Heart right ventricle (tissue), 16 donors: Measurements from ENCODE around the gene KDM3A. TPM values are rescaled to one million over a fixed set of nuclear protein-coding genes. Genes with fewer than 3 reads are reported as not detected.
A peak's percentile ranks its signal among the peaks of the same experiment; 100 is the strongest.

Experiments used
- ATAC-seq, 8 donors: fragments of 200-7000 bp; cut with Tn5 transposase; one replicate each; pipeline ENCODE4 v1.9.1; 2020; ENCODE audit warnings: mild to moderate bottlenecking in 8 of 8, moderate library complexity in 8 of 8, moderate number of reproducible peaks in 1 of 8
- DNase-seq, 2 donors: peaks; one replicate each; pipeline ENCODE4 v3.0.0-alpha.2; 2020
- H3K27ac ChIP-seq, 10 donors: fragments of 200-600 bp; sonication (generic) in 2 of 10; one replicate each; pipeline versions ENCODE4 v1.5.0 to v1.8.0; 2020 to 2022; ENCODE audit warnings: mild to moderate bottlenecking in 3 of 10
- H3K27me3 ChIP-seq, 7 donors: fragments of 200-600 bp; one replicate each; pipeline ENCODE4 v1.8.0; 2021 to 2022; ENCODE audit warnings: mild to moderate bottlenecking in 2 of 7
- H3K36me3 ChIP-seq, 9 donors: fragments of 200-600 bp; sonication (generic) in 1 of 9; one replicate each; pipeline versions ENCODE4 v1.5.0 to v1.8.0; 2020 to 2022; ENCODE audit warnings: mild to moderate bottlenecking in 2 of 9
- H3K4me1 ChIP-seq, 9 donors: fragments of 200-600 bp; sonication (generic) in 1 of 9; one replicate each; pipeline versions ENCODE4 v1.5.0 to v1.8.0; 2020 to 2022; ENCODE audit warnings: mild to moderate bottlenecking in 4 of 9
- H3K4me3 ChIP-seq, 10 donors: fragments of 200-600 bp; sonication (generic) in 2 of 10; one replicate each; pipeline versions ENCODE4 v1.5.0 to v1.8.0; 2020 to 2022; ENCODE audit warnings: mild to moderate bottlenecking in 7 of 10, moderate library complexity in 2 of 10
- H3K9me3 ChIP-seq, 11 donors: fragments of 200-600 bp in 10 of 11; sonication (generic) in 2 of 11; one replicate each; pipeline versions ENCODE4 v1.5.0 to v1.8.0; 2013 to 2022; ENCODE audit warnings: mild to moderate bottlenecking in 2 of 11, control low read depth in 1 of 11, moderate library complexity in 1 of 11
- WGBS, 2 donors: extraction: QIAGEN DNeasy Blood & Tissue Kit; methylation state at CpG; one replicate each; pipeline ENCODE4 v1.1.7; 2013; ENCODE audit warnings: inconsistent platforms in 1 of 2; 5-methylcytosine and 5-hydroxymethylcytosine counted together
- intact Hi-C, 10 donors: fragments of 100-400 bp; cut with DNase I; formaldehyde crosslinking; loops; one replicate each; pipeline versions ENCODE4 v1.11.1 to v1.14.2; 2022
- polyA plus RNA-seq, 2 donors: library from polyadenylated mRNA; stranded (reverse); fragments of 200-250 nt; gene quantifications; one replicate each; pipeline ENCODE4 v1.2.3, GENCODE V29; 2013
- total RNA-seq, 10 donors: library from RNA; stranded (reverse); fragmentation: NEBNext Ultra II Directional in 3 of 10; extraction: Animal tissue kit (Norgen Biotek cat#: 25700) in 3 of 10; gene quantifications; one replicate each; pipeline versions ENCODE4 v1.2.1 to v1.2.4, GENCODE V29; 2021 to 2023
- TF ChIP-seq, protein P1 (sequence below), 9 donors: fragments of 200-600 bp; sonication (generic) in 2 of 9; IDR thresholded peaks; one replicate each; pipeline versions ENCODE4 v1.5.0 to v1.8.0; 2021 to 2022; ENCODE audit warnings: antibody characterized with exemption in 9 of 9, mild to moderate bottlenecking in 5 of 9, moderate library complexity in 1 of 9
- donor health status: Arrhythmogenic right ventricular cardiomyopathy.
- donor health status: ischemic (EF 13 %, LVEDD 7.1; RV severe dilation, severe dysfunction).
- donor health status: healthy with polysubstance abuse.
- donor health status: DM: no; HTN: yes; CAD: no.
- donor health status: DM: no; HTN: no; CAD: no.
- donor health status: ischemic (EF 25% LVEDD 6.9; RV normal size, moderate dysfunction).
- donor health status: ischemic (EF 25% LVEDD 5.7; RV mildly dilated, moderate dysfunction).
- donor health status: healthy.
- donor health status: DM: yes; HTN: yes; CAD: no.
- donor health status: Ischemic cardiomyopathy.
- donor health status: ischemic (EF 35%, LVEDD 5.7; RV mildly dilated, moderate dysfunction).
- donor health status: nonischemic (EF 11% LVEDD 7.7; RV severe dilation, severe dysfunction).
- donor health status: DM: yes; HTN: yes; CAD: no.
- donor health status: PGD.
- donor health status: ischemic (EF 29% LVEDD 5.4; RV normal size, mild dysfunction).
- donor health status: nonischemic (EF 23%, LVEDD 6.1; RV moderate dilation, normal function).

KDM3A gene
- total and polyA plus RNA-seq, 12 donors, result 17.1 to 53.7 (median 33.1) TPM

DNA sequence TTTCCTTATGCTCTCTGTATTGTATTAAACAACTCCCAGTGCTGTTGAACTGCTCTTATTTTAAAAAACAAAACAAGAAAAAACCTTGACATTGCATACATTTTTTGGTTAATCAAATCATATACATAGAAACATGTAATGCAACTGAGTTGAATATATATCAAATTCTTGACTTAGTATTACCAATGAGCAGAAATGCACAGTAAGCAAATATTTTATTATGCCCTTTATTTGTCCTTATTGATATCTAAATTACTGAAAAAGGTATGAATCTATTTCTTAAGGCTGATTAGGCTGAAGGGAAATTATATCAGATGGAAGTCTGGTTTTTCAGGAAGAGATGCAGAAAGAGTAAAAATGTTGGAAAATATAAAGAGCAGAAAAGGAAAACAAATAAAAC, 6.9 kb upstream of the KDM3A start:
- H3K4me1 ChIP-seq, result no peaks in the 10 kb centered on the region
- no peaks in the 10 kb centered on the region for H3K36me3 ChIP-seq
- TF ChIP-seq, protein P1, sequence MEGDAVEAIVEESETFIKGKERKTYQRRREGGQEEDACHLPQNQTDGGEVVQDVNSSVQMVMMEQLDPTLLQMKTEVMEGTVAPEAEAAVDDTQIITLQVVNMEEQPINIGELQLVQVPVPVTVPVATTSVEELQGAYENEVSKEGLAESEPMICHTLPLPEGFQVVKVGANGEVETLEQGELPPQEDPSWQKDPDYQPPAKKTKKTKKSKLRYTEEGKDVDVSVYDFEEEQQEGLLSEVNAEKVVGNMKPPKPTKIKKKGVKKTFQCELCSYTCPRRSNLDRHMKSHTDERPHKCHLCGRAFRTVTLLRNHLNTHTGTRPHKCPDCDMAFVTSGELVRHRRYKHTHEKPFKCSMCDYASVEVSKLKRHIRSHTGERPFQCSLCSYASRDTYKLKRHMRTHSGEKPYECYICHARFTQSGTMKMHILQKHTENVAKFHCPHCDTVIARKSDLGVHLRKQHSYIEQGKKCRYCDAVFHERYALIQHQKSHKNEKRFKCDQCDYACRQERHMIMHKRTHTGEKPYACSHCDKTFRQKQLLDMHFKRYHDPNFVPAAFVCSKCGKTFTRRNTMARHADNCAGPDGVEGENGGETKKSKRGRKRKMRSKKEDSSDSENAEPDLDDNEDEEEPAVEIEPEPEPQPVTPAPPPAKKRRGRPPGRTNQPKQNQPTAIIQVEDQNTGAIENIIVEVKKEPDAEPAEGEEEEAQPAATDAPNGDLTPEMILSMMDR (IDR thresholded peaks at IDR 0.05), result no peak
- no peak overlapping the region for H3K27ac ChIP-seq
- ATAC-seq (no peak), DNase-seq (no peak)
- no peaks in the 10 kb centered on the region for H3K27me3 ChIP-seq
- no peak overlapping the region for H3K4me3 ChIP-seq
- intact Hi-C loops, result no loop called here
- H3K9me3 ChIP-seq, result peaks cover 0 to 41% (median 28%) of the 10 kb centered on the region in 11 donors

GRCh38 chr2:86435531-86435930, 5.6 kb upstream of the KDM3A start:
- H3K36me3 ChIP-seq, result no peaks in the 10 kb centered on the region
- H3K4me3 ChIP-seq, result no peak overlapping the region
- H3K4me1 ChIP-seq, result no peaks in the 10 kb centered on the region
- H3K27ac ChIP-seq, result no peak overlapping the region
- DNase-seq (no peak), ATAC-seq (no peak)
- intact Hi-C loops, result no loop called here
- TF ChIP-seq, protein P1 (IDR thresholded peaks at IDR 0.05), result no peak
- H3K27me3 ChIP-seq, result no peaks in the 10 kb centered on the region
- 95 to 97% methylated on average over 4 of the region's 4 CpGs for WGBS, 2 donors
- peaks cover 0 to 43% (median 35%) of the 10 kb centered on the region in 11 donors for H3K9me3 ChIP-seq

DNA sequence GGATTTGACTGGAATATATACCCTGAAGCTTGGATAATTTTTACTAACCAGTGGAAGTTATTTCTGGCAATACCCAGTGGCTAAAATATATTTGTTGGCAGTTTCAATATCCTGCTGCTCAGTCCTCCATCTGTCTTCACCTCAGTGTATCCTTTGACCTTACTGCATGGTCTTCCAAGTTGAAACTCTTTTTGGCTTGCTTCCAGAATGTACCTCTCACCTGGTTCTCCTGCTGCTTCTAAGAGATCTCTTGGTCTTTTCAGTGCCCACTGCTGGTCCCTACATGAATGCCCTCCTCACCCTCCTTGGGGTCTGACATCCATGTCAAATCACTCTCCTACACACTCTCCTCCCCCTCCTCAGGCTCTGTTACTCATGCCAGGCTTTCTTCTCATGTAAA, 4.8 kb upstream of the KDM3A start:
- Histone ChIP-seq H3K4me1 (no peaks in the 10 kb centered on the region), H3K27ac (no peak overlapping the region), H3K36me3 (no peaks in the 10 kb centered on the region), H3K27me3 (no peaks in the 10 kb centered on the region), H3K4me3 (no peak overlapping the region), H3K9me3 (peaks cover 0 to 40% (median 31%) of the 10 kb centered on the region in 11 donors)
- TF ChIP-seq, protein P1 (IDR thresholded peaks at IDR 0.05), result no peak
- ATAC-seq (no peak), DNase-seq (no peak)
- intact Hi-C loops, result no loop called here

DNA sequence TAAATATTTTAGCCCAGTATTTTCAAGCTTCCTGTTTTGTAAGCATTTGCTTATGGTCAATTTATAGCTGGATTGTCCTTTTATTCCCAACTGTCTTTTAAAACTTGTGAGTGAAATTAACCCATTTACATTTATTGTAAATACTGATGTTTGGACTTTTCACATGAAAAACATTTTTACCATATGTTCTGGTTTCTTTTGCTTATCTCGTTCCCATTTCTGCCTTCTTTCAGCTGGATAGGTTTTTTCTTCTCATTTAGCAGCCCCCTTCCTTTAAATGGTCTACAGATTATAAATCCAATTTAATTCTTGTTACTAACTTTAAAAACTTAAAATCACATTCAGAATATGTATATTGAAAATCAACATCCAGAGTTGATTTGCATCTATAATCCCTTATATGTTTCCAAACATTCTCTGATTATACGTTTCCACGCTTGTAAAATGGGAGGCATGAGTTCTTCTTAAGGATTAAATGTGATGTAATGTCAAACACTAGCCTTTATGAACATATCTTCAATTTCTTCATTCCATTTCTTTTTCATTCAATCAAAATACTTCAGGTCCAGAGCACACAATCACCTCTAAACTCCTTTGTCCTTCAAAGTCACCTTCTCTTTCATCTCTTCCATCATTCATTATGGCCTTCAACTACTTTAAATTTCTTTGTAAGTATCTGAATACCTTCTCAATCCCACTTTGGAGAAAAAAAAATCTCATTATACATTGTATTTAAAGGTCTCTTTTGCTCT, 1.1 kb upstream of the KDM3A start:
- Histone ChIP-seq H3K27ac (peak overlapping the region; percentile 88 to 100 (median 95)), H3K36me3 (peaks cover 0 to 22% (median 0%) of the 10 kb centered on the region in 9 donors), H3K4me1 (peaks cover 18 to 30% (median 25%) of the 10 kb centered on the region in 9 donors), H3K27me3 (no peaks in the 10 kb centered on the region), H3K9me3 (peaks cover 0 to 40% (median 31%) of the 10 kb centered on the region in 11 donors), H3K4me3 (peak overlapping the region in 8 of 10 donors; percentile 67 to 87 (median 72))
- TF ChIP-seq, protein P1 (IDR thresholded peaks at IDR 0.05), result no peak
- DNase-seq, result no peak
- intact Hi-C loops, result loop anchor here in 4 of 10 donors (5.0 to 10.0 kb wide), 6 partner anchors 43 to 243 kb away; partner anchors contain the start of genes CHMP3 (in 2 of the 4), IMMT (in 1 of the 4) and MRPL35 (in 1 of the 4)
- 96 to 98% methylated on average over 3 of the region's 3 CpGs for WGBS, 2 donors
- ATAC-seq, result no peak
